Keratinocyte (primary cell): ENCODE data around the gene SRGAP3.

Source experiments
- CTCF ChIP-seq, 3 experiments: IDR thresholded peaks in 1 of 3; conservative IDR thresholded peaks in 1 of 3; optimal IDR thresholded peaks in 1 of 3; 2 replicates in 2 of 3; 3 replicates in 1 of 3; pipeline versions ENCODE3 to v1.5.1; 2011; ENCODE audit warnings: low read length in 3 of 3, mild to moderate bottlenecking in 3 of 3, moderate library complexity in 2 of 3, control low read depth in 1 of 3, inconsistent platforms in 1 of 3; ENCODE audit not compliant: insufficient read depth in 2 of 3; ENCODE audit errors: extremely low read depth in 1 of 3
- EZH2 ChIP-seq: IDR thresholded peaks from one replicate; pipeline ENCODE4 v1.6.1; 2012; ENCODE audit warnings: inconsistent platforms, mild to moderate bottlenecking, low read length, moderate library complexity

- TF ChIP-seq CTCF (optimal IDR thresholded peaks at IDR 0.05 in 1 of 3, IDR thresholded peaks at IDR 0.05 in 1 of 3, conservative IDR thresholded peaks at IDR 0.05 in 1 of 3; ENCODE audit: extremely low read depth in 1 of 3, insufficient read depth in 2 of 3, low read length in 3 of 3): no peak
- TF ChIP-seq EZH2: no peak
Measured at GRCh38 chr3:9117220-9117619, 132.2 kb downstream of the SRGAP3 start.
